ENCODE data around the gene ZNF593OS.

DNA sequence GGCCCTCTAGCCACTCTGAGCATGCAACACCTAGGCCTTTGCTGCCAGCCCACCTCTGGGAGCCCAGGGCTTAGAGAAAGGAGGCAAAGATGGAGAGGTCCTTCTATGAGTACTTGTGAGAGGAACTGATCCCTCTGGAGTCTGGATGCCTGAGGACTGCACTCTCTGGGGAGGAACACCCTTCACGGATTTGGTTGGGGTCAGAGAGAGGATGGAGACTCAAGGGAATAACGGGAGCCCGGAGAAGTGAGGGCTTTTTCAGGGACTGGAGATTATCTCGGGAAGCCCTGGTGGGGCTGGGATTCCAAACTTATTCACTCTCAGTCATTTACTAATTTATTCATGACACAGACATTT is 2.5 kb downstream of the ZNF593OS start:
- TF ChIP-seq, protein P1, sequence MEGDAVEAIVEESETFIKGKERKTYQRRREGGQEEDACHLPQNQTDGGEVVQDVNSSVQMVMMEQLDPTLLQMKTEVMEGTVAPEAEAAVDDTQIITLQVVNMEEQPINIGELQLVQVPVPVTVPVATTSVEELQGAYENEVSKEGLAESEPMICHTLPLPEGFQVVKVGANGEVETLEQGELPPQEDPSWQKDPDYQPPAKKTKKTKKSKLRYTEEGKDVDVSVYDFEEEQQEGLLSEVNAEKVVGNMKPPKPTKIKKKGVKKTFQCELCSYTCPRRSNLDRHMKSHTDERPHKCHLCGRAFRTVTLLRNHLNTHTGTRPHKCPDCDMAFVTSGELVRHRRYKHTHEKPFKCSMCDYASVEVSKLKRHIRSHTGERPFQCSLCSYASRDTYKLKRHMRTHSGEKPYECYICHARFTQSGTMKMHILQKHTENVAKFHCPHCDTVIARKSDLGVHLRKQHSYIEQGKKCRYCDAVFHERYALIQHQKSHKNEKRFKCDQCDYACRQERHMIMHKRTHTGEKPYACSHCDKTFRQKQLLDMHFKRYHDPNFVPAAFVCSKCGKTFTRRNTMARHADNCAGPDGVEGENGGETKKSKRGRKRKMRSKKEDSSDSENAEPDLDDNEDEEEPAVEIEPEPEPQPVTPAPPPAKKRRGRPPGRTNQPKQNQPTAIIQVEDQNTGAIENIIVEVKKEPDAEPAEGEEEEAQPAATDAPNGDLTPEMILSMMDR (IDR thresholded peaks at IDR 0.05; ENCODE audit: borderline replicate concordance, extremely low read depth, low read length, poor library complexity, severe bottlenecking): no peak
- no peak for TF ChIP-seq EZH2 (IDR thresholded peaks at IDR 0.05; ENCODE audit: borderline replicate concordance, low read depth, low read length, severe bottlenecking)

Measured in DND-41 (cell line).